Transverse colon (tissue), 4 donors: ENCODE data around the gene UFSP2. TPM values are rescaled to one million over a fixed set of nuclear protein-coding genes. Genes with fewer than 3 reads are reported as not detected.

ENCODE experiments used
- DNase-seq: peaks from one replicate; pipeline ENCODE4 v3.0.0-alpha.2; 2019
- H3K27ac ChIP-seq, 4 donors: fragments of 200-600 bp; sonication (generic); 2 replicates each; pipeline ENCODE4 v1.5.1; 2016 to 2018; ENCODE audit warnings: inconsistent platforms in 4 of 4
- H3K27me3 ChIP-seq: fragments of 200-600 bp; sonication (generic); 2 replicates; pipeline ENCODE4 v1.5.1; 2017; ENCODE audit warnings: inconsistent platforms
- H3K36me3 ChIP-seq, 4 donors: fragments of 200-600 bp; sonication (generic); 2 replicates each; pipeline ENCODE4 v1.5.1; 2017 to 2019; ENCODE audit warnings: inconsistent platforms in 4 of 4
- H3K4me1 ChIP-seq, 4 donors: fragments of 200-600 bp; sonication (generic); 2 replicates each; pipeline ENCODE4 v1.5.1; 2017 to 2020; ENCODE audit warnings: inconsistent platforms in 4 of 4
- H3K4me3 ChIP-seq, 4 donors: fragments of 200-600 bp; sonication (generic); 1 replicate in 1 of 4; 2 replicates in 3 of 4; pipeline versions ENCODE4 v1.5.1 to v1.6.1; 2017 to 2019; ENCODE audit warnings: inconsistent platforms in 4 of 4
- H3K9me3 ChIP-seq, 2 donors: fragments of 200-600 bp; sonication (generic); 2 replicates each; pipeline ENCODE4 v1.5.1; 2017 to 2019; ENCODE audit warnings: inconsistent platforms in 2 of 2
- CTCF ChIP-seq, 5 experiments: fragments of 200-600 bp in 3 of 5; fragments of 450-650 bp in 2 of 5; sonication (generic) in 3 of 5; IDR thresholded peaks; 1 replicate in 2 of 5; 2 replicates in 3 of 5; pipeline ENCODE4 v1.5.1; 2016 to 2017; ENCODE audit warnings: antibody characterized with exemption in 5 of 5, inconsistent platforms in 3 of 5, mild to moderate bottlenecking in 2 of 5, moderate library complexity in 1 of 5
- EP300 ChIP-seq: sonication (generic); formaldehyde crosslinking; IDR thresholded peaks from one replicate; pipeline ENCODE4 v1.6.1; 2017; ENCODE audit warnings: antibody characterized with exemption, low read depth
- POLR2A ChIP-seq: fragments of 450-650 bp; IDR thresholded peaks from one replicate; pipeline ENCODE4 v1.6.1; 2016; ENCODE audit warnings: antibody characterized with exemption, mild to moderate bottlenecking, moderate library complexity
- POLR2AphosphoS5 ChIP-seq, 3 donors: sonication (generic); formaldehyde crosslinking; IDR thresholded peaks; one replicate each; pipeline ENCODE4 v1.6.1; 2016; ENCODE audit warnings: antibody characterized with exemption in 3 of 3
- WGBS, 2 donors: methylation state at CpG; one replicate each; pipeline ENCODE4 v1.1.5; 2018; ENCODE audit warnings: low coverage in 1 of 2; 5-methylcytosine and 5-hydroxymethylcytosine counted together
- in situ Hi-C, 4 donors: fragments of 200-750 bp; cut with MboI; loops; one replicate each; pipeline versions ENCODE4 v1.15.0 to v1.15.1; 2017; ENCODE audit warnings: low sequenced_read_pairs in 3 of 4, low pct_ligation_motif_present in 1 of 4, low pct_unique_long_range_greater_than_20kb in 1 of 4
- intact Hi-C: fragments of 100-400 bp; cut with DNase I; formaldehyde crosslinking; loops from one replicate; pipeline ENCODE4 v1.15.1; 2023; ENCODE audit warnings: low total_unique reads
- total RNA-seq, 4 donors: library from RNA; depleted of rRNA; stranded (reverse); fragments of >200 nt; gene quantifications; one replicate each; pipeline ENCODE4 v1.1.0, GENCODE V29; 2016

Gene UFSP2
- total RNA-seq, 4 donors from 2014 or later, result 5.2 to 48.4 (median 21.5) TPM

GRCh38 chr4:185424905-185425646 is 688 bp downstream of the UFSP2 start:
- Histone ChIP-seq H3K4me1 (peaks cover 3 to 19% (median 16%) of the 10 kb centered on the region in 4 donors), H3K4me3 (peak overlapping the region; percentile 61 to 86 (median 76)), H3K27me3 (no peaks in the 10 kb centered on the region), H3K27ac (peak overlapping the region; percentile 88 to 94 (median 92)), H3K36me3 (no peaks in the 10 kb centered on the region), H3K9me3 (no peaks in the 10 kb centered on the region)
- in situ Hi-C loops, result no loop called here
- WGBS, 2 donors, result 14 to 15% methylated on average over 10 to 13 of the region's 13 CpGs
- intact Hi-C loops, result no loop called here
- no peak for TF ChIP-seq POLR2A
- no peak for TF ChIP-seq EP300
- no peak for TF ChIP-seq CTCF (IDR thresholded peaks at IDR 0.05)
- TF ChIP-seq POLR2AphosphoS5 (IDR thresholded peaks at IDR 0.05), result no peak
- no peak for DNase-seq

GRCh38 chr4:185421366-185422124 is 4.2 kb downstream of the UFSP2 start:
- no peak for DNase-seq
- H3K4me3 ChIP-seq, result no peak overlapping the region
- 70 to 83% methylated on average over 2 of the region's 2 CpGs for WGBS, 2 donors
- H3K27ac ChIP-seq, result no peak overlapping the region
- peaks cover 3 to 19% (median 16%) of the 10 kb centered on the region in 4 donors for H3K4me1 ChIP-seq
- H3K9me3 ChIP-seq, result no peaks in the 10 kb centered on the region
- TF ChIP-seq CTCF (IDR thresholded peaks at IDR 0.05) (no peak), EP300 (no peak), POLR2AphosphoS5 (IDR thresholded peaks at IDR 0.05) (no peak), POLR2A (no peak)
- intact Hi-C loops (no loop called here), in situ Hi-C loops (no loop called here)
- H3K27me3 ChIP-seq, result no peaks in the 10 kb centered on the region
- peaks cover 0 to 17% (median 3%) of the 10 kb centered on the region in 4 donors for H3K36me3 ChIP-seq

- H3K27ac ChIP-seq, result no peak overlapping the region
- H3K9me3 ChIP-seq, result no peaks in the 10 kb centered on the region
- H3K4me1 ChIP-seq, result no peaks in the 10 kb centered on the region
- TF ChIP-seq POLR2A (no peak), POLR2AphosphoS5 (IDR thresholded peaks at IDR 0.05) (no peak), CTCF (IDR thresholded peaks at IDR 0.05) (no peak), EP300 (no peak)
- DNase-seq, result no peak
- H3K36me3 ChIP-seq, result peaks cover 0 to 44% (median 9%) of the 10 kb centered on the region in 4 donors
- intact Hi-C loops (no loop called here), in situ Hi-C loops (no loop called here)
- no peaks in the 10 kb centered on the region for H3K27me3 ChIP-seq
- no peak overlapping the region for H3K4me3 ChIP-seq
Observed at GRCh38 chr4:185416955-185417354, 8.8 kb downstream of the UFSP2 start.

GRCh38 chr4:185412412-185412811 is 13.4 kb downstream of the UFSP2 start:
- Histone ChIP-seq H3K4me3 (no peak overlapping the region), H3K9me3 (no peaks in the 10 kb centered on the region), H3K27me3 (no peaks in the 10 kb centered on the region), H3K36me3 (peaks cover 0 to 50% (median 9%) of the 10 kb centered on the region in 4 donors), H3K4me1 (no peaks in the 10 kb centered on the region), H3K27ac (no peak overlapping the region)
- TF ChIP-seq EP300, result no peak
- no peak for TF ChIP-seq POLR2A
- TF ChIP-seq CTCF (IDR thresholded peaks at IDR 0.05), result no peak
- no peak for TF ChIP-seq POLR2AphosphoS5 (IDR thresholded peaks at IDR 0.05)
- intact Hi-C loops (no loop called here), in situ Hi-C loops (no loop called here)
- DNase-seq, result no peak
- 89 to 93% methylated on average over 4 to 5 of the region's 5 CpGs for WGBS, 2 donors
